ENCODE results near the gene SBNO2. TPM values are rescaled to one million over a fixed set of nuclear protein-coding genes. Genes with fewer than 3 reads are reported as not detected.

Gene SBNO2
- total RNA-seq, 2 experiments from 2014 or later: 26.6 to 43.3 TPM

GRCh38 chr19:1063030-1063908, 110.8 kb downstream of the SBNO2 start:
- H3K9me3 ChIP-seq (ENCODE audit: low read length): no peaks in the 10 kb centered on the region
- H3K4me1 ChIP-seq (ENCODE audit: insufficient read depth, low read length, poor library complexity, severe bottlenecking): peaks cover 45% of the 10 kb centered on the region
- TF ChIP-seq EZH2phosphoT487 (IDR thresholded peaks at IDR 0.05; ENCODE audit: borderline replicate concordance, low read depth, low read length) (no peak), CTCF (conservative IDR thresholded peaks at IDR 0.05; ENCODE audit: low read length) (no peak)
- no peaks in the 10 kb centered on the region for H3K9me2 ChIP-seq (ENCODE audit: insufficient read depth, low read length)
- BruUV-seq (replicated peaks): no TSS peak
- intact Hi-C loops (cut with micrococcal nuclease; ENCODE audit: unreplicated experiment): no loop called here
- CTCF ChIA-PET (ENCODE audit: unreplicated experiment): no interaction called here
- no peaks in the 10 kb centered on the region for H4K20me1 ChIP-seq (ENCODE audit: insufficient read depth, low read length)
- no peak overlapping the region for H3K4me3 ChIP-seq (ENCODE audit: low read depth, low read length, poor library complexity, severe bottlenecking)
- DNase-seq (ENCODE audit: low spot score): peak; percentile 90
- H3K79me2 ChIP-seq (ENCODE audit: insufficient read depth, low read depth, low read length): peaks cover 6% of the 10 kb centered on the region
- H3K27ac ChIP-seq (ENCODE audit: low read depth, low read length, poor library complexity, severe bottlenecking): no peak overlapping the region
- H3K36me3 ChIP-seq (ENCODE audit: insufficient read depth, low read length): peaks cover 9% of the 10 kb centered on the region; the same call in 1 of the 2 replicates
- H2AFZ ChIP-seq (ENCODE audit: low read length): no peak overlapping the region
- H3K4me2 ChIP-seq (ENCODE audit: low read length): no peak overlapping the region
- POLR2A ChIA-PET: no interaction called here

- no peak overlapping the region for H3K27ac ChIP-seq (ENCODE audit: low read depth, low read length, poor library complexity, severe bottlenecking)
- H3K36me3 ChIP-seq (ENCODE audit: insufficient read depth, low read length): peaks cover 7% of the 10 kb centered on the region; the same call in 1 of the 2 replicates
- H4K20me1 ChIP-seq (ENCODE audit: insufficient read depth, low read length): no peaks in the 10 kb centered on the region
- DNase-seq (ENCODE audit: low spot score): peak; percentile 71
- H3K4me3 ChIP-seq (ENCODE audit: low read depth, low read length, poor library complexity, severe bottlenecking): no peak overlapping the region
- no peak overlapping the region for H3K4me2 ChIP-seq (ENCODE audit: low read length)
- ChIA-PET POLR2A (no interaction called here), CTCF (ENCODE audit: unreplicated experiment) (no interaction called here)
- BruUV-seq (replicated peaks): no TSS peak
- H3K4me1 ChIP-seq (ENCODE audit: insufficient read depth, low read length, poor library complexity, severe bottlenecking): peaks cover 50% of the 10 kb centered on the region
- intact Hi-C loops (cut with micrococcal nuclease; ENCODE audit: unreplicated experiment): no loop called here
- H3K9me3 ChIP-seq (ENCODE audit: low read length): no peaks in the 10 kb centered on the region
- TF ChIP-seq CTCF (conservative IDR thresholded peaks at IDR 0.05; ENCODE audit: low read length): no peak
- TF ChIP-seq EZH2phosphoT487 (IDR thresholded peaks at IDR 0.05; ENCODE audit: borderline replicate concordance, low read depth, low read length): no peak
- H3K9me2 ChIP-seq (ENCODE audit: insufficient read depth, low read length): no peaks in the 10 kb centered on the region
- H2AFZ ChIP-seq (ENCODE audit: low read length): no peak overlapping the region
- H3K79me2 ChIP-seq (ENCODE audit: insufficient read depth, low read depth, low read length): no peaks in the 10 kb centered on the region
These were observed 111.6 kb downstream of the SBNO2 start for GRCh38 chr19:1062387-1063029.

- no peaks in the 10 kb centered on the region for H3K9me2 ChIP-seq (ENCODE audit: insufficient read depth, low read length)
- no peaks in the 10 kb centered on the region for H3K79me2 ChIP-seq (ENCODE audit: insufficient read depth, low read depth, low read length)
- H3K4me2 ChIP-seq (ENCODE audit: low read length): no peak overlapping the region
- no peak for TF ChIP-seq CTCF (conservative IDR thresholded peaks at IDR 0.05; ENCODE audit: low read length)
- TF ChIP-seq EZH2phosphoT487 (IDR thresholded peaks at IDR 0.05; ENCODE audit: borderline replicate concordance, low read depth, low read length): no peak
- H3K9me3 ChIP-seq (ENCODE audit: low read length): no peaks in the 10 kb centered on the region
- intact Hi-C loops (cut with micrococcal nuclease; ENCODE audit: unreplicated experiment): no loop called here
- peaks cover 7% of the 10 kb centered on the region; the same call in 1 of the 2 replicates for H3K36me3 ChIP-seq (ENCODE audit: insufficient read depth, low read length)
- H3K27ac ChIP-seq (ENCODE audit: low read depth, low read length, poor library complexity, severe bottlenecking): no peak overlapping the region
- ChIA-PET POLR2A (no interaction called here), CTCF (ENCODE audit: unreplicated experiment) (no interaction called here)
- H3K4me3 ChIP-seq (ENCODE audit: low read depth, low read length, poor library complexity, severe bottlenecking): no peak overlapping the region
- no peak for DNase-seq (ENCODE audit: low spot score)
- H3K4me1 ChIP-seq (ENCODE audit: insufficient read depth, low read length, poor library complexity, severe bottlenecking): peaks cover 55% of the 10 kb centered on the region
- BruUV-seq (replicated peaks): no TSS peak
- no peak overlapping the region for H2AFZ ChIP-seq (ENCODE audit: low read length)
- no peaks in the 10 kb centered on the region for H4K20me1 ChIP-seq (ENCODE audit: insufficient read depth, low read length)
These were observed 112.1 kb downstream of the SBNO2 start for GRCh38 chr19:1061987-1062386.
